Transverse colon (tissue), 4 donors: Measurements from ENCODE around the gene DCT. TPM values are rescaled to one million over a fixed set of nuclear protein-coding genes. Genes with fewer than 3 reads are reported as not detected.

Experiments
- DNase-seq: peaks from one replicate; pipeline ENCODE4 v3.0.0-alpha.2; 2019
- H3K27ac ChIP-seq, 4 donors: fragments of 200-600 bp; sonication (generic); 2 replicates each; pipeline ENCODE4 v1.5.1; 2016 to 2018; ENCODE audit warnings: inconsistent platforms in 4 of 4
- H3K27me3 ChIP-seq: fragments of 200-600 bp; sonication (generic); 2 replicates; pipeline ENCODE4 v1.5.1; 2017; ENCODE audit warnings: inconsistent platforms
- H3K36me3 ChIP-seq, 4 donors: fragments of 200-600 bp; sonication (generic); 2 replicates each; pipeline ENCODE4 v1.5.1; 2017 to 2019; ENCODE audit warnings: inconsistent platforms in 4 of 4
- H3K4me1 ChIP-seq, 4 donors: fragments of 200-600 bp; sonication (generic); 2 replicates each; pipeline ENCODE4 v1.5.1; 2017 to 2020; ENCODE audit warnings: inconsistent platforms in 4 of 4
- H3K4me3 ChIP-seq, 4 donors: fragments of 200-600 bp; sonication (generic); 1 replicate in 1 of 4; 2 replicates in 3 of 4; pipeline versions ENCODE4 v1.5.1 to v1.6.1; 2017 to 2019; ENCODE audit warnings: inconsistent platforms in 4 of 4
- H3K9me3 ChIP-seq, 2 donors: fragments of 200-600 bp; sonication (generic); 2 replicates each; pipeline ENCODE4 v1.5.1; 2017 to 2019; ENCODE audit warnings: inconsistent platforms in 2 of 2
- CTCF ChIP-seq, 5 experiments: fragments of 200-600 bp in 3 of 5; fragments of 450-650 bp in 2 of 5; sonication (generic) in 3 of 5; IDR thresholded peaks; 1 replicate in 2 of 5; 2 replicates in 3 of 5; pipeline ENCODE4 v1.5.1; 2016 to 2017; ENCODE audit warnings: antibody characterized with exemption in 5 of 5, inconsistent platforms in 3 of 5, mild to moderate bottlenecking in 2 of 5, moderate library complexity in 1 of 5
- EP300 ChIP-seq: sonication (generic); formaldehyde crosslinking; IDR thresholded peaks from one replicate; pipeline ENCODE4 v1.6.1; 2017; ENCODE audit warnings: antibody characterized with exemption, low read depth
- POLR2A ChIP-seq: fragments of 450-650 bp; IDR thresholded peaks from one replicate; pipeline ENCODE4 v1.6.1; 2016; ENCODE audit warnings: antibody characterized with exemption, mild to moderate bottlenecking, moderate library complexity
- POLR2AphosphoS5 ChIP-seq, 3 donors: sonication (generic); formaldehyde crosslinking; IDR thresholded peaks; one replicate each; pipeline ENCODE4 v1.6.1; 2016; ENCODE audit warnings: antibody characterized with exemption in 3 of 3
- whole genome bisulfite sequencing, 2 donors: methylation state at CpG; one replicate each; pipeline ENCODE4 v1.1.5; 2018; ENCODE audit warnings: low coverage in 1 of 2; 5-methylcytosine and 5-hydroxymethylcytosine counted together
- in situ Hi-C, 4 donors: fragments of 200-750 bp; cut with MboI; loops; one replicate each; pipeline versions ENCODE4 v1.15.0 to v1.15.1; 2017; ENCODE audit warnings: low sequenced_read_pairs in 3 of 4, low pct_ligation_motif_present in 1 of 4, low pct_unique_long_range_greater_than_20kb in 1 of 4
- intact Hi-C: fragments of 100-400 bp; cut with DNase I; formaldehyde crosslinking; loops from one replicate; pipeline ENCODE4 v1.15.1; 2023; ENCODE audit warnings: low total_unique reads
- total RNA-seq, 4 donors: library from RNA; depleted of rRNA; stranded (reverse); fragments of >200 nt; gene quantifications; one replicate each; pipeline ENCODE4 v1.1.0, GENCODE V29; 2016

Gene DCT
- total RNA-seq, 4 donors from 2014 or later, result not detected

GRCh38 chr13:94480672-94481145, 1.2 kb upstream of the DCT start:
- Histone ChIP-seq H3K4me1 (no peaks in the 10 kb centered on the region), H3K27me3 (no peaks in the 10 kb centered on the region), H3K9me3 (no peaks in the 10 kb centered on the region), H3K36me3 (no peaks in the 10 kb centered on the region), H3K4me3 (no peak overlapping the region), H3K27ac (no peak overlapping the region)
- TF ChIP-seq POLR2AphosphoS5 (IDR thresholded peaks at IDR 0.05) (no peak), POLR2A (no peak), CTCF (IDR thresholded peaks at IDR 0.05) (no peak), EP300 (no peak)
- in situ Hi-C loops, result no loop called here
- no peak for DNase-seq
- WGBS, 2 donors, result 69% methylated on average over 3 of the region's 3 CpGs; no CpG with 5 or more reads in 1 of the 2 donors
- intact Hi-C loops, result no loop called here

- 89 to 96% methylated on average over 2 to 11 of the region's 11 CpGs for WGBS, 2 donors
- no peak overlapping the region for H3K27ac ChIP-seq
- no peaks in the 10 kb centered on the region for H3K9me3 ChIP-seq
- in situ Hi-C loops, result no loop called here
- intact Hi-C loops, result no loop called here
- TF ChIP-seq POLR2AphosphoS5 (IDR thresholded peaks at IDR 0.05) (no peak), CTCF (IDR thresholded peaks at IDR 0.05) (no peak)
- H3K4me1 ChIP-seq, result no peaks in the 10 kb centered on the region
- no peaks in the 10 kb centered on the region for H3K36me3 ChIP-seq
- H3K4me3 ChIP-seq, result no peak overlapping the region
- no peaks in the 10 kb centered on the region for H3K27me3 ChIP-seq
- DNase-seq, result no peak
Measured at GRCh38 chr13:94478913-94479312, 569 bp downstream of the DCT start.

GRCh38 chr13:94470126-94470525, 9.4 kb downstream of the DCT start:
- H3K27me3 ChIP-seq, result no peaks in the 10 kb centered on the region
- no peak for DNase-seq
- H3K27ac ChIP-seq, result no peak overlapping the region
- TF ChIP-seq EP300 (no peak), CTCF (IDR thresholded peaks at IDR 0.05) (no peak), POLR2A (no peak), POLR2AphosphoS5 (IDR thresholded peaks at IDR 0.05) (no peak)
- intact Hi-C loops, result no loop called here
- H3K4me3 ChIP-seq, result no peak overlapping the region
- no peaks in the 10 kb centered on the region for H3K4me1 ChIP-seq
- no peaks in the 10 kb centered on the region for H3K36me3 ChIP-seq
- in situ Hi-C loops, result no loop called here
- 83 to 86% methylated on average over 2 of the region's 2 CpGs for WGBS, 2 donors
- H3K9me3 ChIP-seq, result no peaks in the 10 kb centered on the region

- Histone ChIP-seq H3K4me1 (no peaks in the 10 kb centered on the region), H3K9me3 (no peaks in the 10 kb centered on the region), H3K36me3 (no peaks in the 10 kb centered on the region), H3K4me3 (no peak overlapping the region), H3K27ac (no peak overlapping the region), H3K27me3 (no peaks in the 10 kb centered on the region)
- TF ChIP-seq POLR2A, result no peak
- TF ChIP-seq EP300, result no peak
- no peak for TF ChIP-seq POLR2AphosphoS5 (IDR thresholded peaks at IDR 0.05)
- TF ChIP-seq CTCF (IDR thresholded peaks at IDR 0.05), result no peak
- in situ Hi-C loops (no loop called here), intact Hi-C loops (no loop called here)
- DNase-seq, result no peak
- WGBS, 2 donors, result 92 to 100% methylated on average over 1 of the region's 1 CpG
Measured at GRCh38 chr13:94464771-94465170, 14.7 kb downstream of the DCT start.
